NCI-H187 (cell line): Measurements from ENCODE around the gene ADAMTS15.
"Not testable (repeated sequence)": the region's sequence is repeated elsewhere in the genome, so short reads cannot be mapped to it uniquely, and the experiment has no call there.

Experiments used
- DNase-seq, 2 experiments: peaks; one replicate each; lab custom pipeline; 2025; lab: John Stamatoyannopoulos, UW

ADAMTS15 gene

DNA sequence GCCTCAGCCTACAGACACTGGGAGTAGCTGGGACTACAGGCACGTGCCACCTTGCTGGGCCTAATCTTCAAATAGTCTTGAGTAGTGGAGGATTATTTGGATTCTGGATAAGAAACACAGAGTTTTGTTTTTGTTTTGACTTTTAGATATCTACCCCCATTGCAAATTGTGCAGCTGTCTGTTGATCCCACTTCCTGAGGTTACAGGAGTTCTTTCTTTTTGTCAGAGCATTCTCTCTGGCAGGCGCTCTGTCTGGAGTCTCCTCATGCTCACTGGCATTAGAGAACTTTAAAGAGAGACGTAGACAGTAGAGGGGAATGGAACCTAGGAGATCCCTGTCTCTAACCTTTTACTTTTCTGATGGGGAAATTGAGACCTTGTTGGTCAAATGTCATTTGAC lies 12.3 kb upstream of the ADAMTS15 start:
- no peak for DNase-seq

GRCh38 chr11:130437848-130438247 lies 10.6 kb upstream of the ADAMTS15 start:
- no peak for DNase-seq

GRCh38 chr11:130438401-130439159 lies 9.9 kb upstream of the ADAMTS15 start:
- DNase-seq = not testable (repeated sequence)

- no peak for DNase-seq
These were observed 9.3 kb upstream of the ADAMTS15 start for GRCh38 chr11:130439160-130439519.

- no peak for DNase-seq
These were observed 8.6 kb upstream of the ADAMTS15 start for GRCh38 chr11:130439876-130440275.

DNA sequence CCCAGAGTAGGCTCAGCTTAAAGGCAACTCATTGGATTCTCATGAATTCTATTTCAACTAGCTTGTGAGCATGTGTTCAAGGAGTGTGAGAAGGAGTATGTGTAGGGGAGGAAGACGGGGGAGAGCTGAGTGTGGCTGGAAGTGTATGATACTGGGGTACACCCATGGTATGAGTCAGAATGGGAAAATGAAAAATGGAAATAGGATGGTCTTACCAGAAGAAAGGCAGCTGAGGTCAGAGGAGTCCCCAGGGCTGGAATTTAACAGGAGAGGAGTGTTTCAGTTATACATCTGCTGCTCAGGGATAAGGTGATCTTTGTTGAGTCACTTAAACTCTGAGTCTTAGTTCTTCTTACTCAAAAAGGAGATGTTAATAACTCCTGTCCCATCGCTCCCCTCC lies 6.7 kb upstream of the ADAMTS15 start:
- DNase-seq = no peak

- DNase-seq = no peak
These were observed 5.7 kb upstream of the ADAMTS15 start for GRCh38 chr11:130442737-130443136.

- no peak for DNase-seq
These were observed 2.7 kb upstream of the ADAMTS15 start for GRCh38 chr11:130445788-130446187.

DNA sequence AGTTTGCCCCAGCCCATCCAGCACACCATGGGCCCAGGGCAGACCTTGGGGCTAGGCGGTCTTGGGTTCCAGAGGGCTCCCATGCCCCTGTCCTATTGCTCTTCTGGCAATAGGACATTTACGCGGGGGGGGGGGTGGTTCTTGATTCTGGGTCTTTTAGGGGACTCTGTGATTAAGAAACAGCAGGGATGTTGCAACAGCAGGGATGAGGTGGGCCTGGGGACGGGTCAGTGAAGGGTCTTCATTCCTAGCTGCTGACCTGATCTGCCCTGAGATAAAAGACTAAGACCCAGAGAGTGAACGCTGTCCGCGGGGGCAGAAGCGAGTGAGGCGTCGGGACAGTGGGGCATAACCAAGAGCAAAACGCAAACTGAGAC lies 418 bp upstream of the ADAMTS15 start:
- DNase-seq = no peak

DNA sequence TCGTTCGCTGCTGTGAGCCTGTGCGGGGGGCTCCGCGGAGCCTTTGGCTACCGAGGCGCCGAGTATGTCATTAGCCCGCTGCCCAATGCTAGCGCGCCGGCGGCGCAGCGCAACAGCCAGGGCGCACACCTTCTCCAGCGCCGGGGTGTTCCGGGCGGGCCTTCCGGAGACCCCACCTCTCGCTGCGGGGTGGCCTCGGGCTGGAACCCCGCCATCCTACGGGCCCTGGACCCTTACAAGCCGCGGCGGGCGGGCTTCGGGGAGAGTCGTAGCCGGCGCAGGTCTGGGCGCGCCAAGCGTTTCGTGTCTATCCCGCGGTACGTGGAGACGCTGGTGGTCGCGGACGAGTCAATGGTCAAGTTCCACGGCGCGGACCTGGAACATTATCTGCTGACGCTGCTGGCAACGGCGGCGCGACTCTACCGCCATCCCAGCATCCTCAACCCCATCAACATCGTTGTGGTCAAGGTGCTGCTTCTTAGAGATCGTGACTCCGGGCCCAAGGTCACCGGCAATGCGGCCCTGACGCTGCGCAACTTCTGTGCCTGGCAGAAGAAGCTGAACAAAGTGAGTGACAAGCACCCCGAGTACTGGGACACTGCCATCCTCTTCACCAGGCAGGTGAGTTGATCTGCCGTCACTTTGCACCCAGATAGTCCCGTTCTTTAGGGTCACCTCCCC lies 1.0 kb downstream of the ADAMTS15 start:
- no peak for DNase-seq

DNA sequence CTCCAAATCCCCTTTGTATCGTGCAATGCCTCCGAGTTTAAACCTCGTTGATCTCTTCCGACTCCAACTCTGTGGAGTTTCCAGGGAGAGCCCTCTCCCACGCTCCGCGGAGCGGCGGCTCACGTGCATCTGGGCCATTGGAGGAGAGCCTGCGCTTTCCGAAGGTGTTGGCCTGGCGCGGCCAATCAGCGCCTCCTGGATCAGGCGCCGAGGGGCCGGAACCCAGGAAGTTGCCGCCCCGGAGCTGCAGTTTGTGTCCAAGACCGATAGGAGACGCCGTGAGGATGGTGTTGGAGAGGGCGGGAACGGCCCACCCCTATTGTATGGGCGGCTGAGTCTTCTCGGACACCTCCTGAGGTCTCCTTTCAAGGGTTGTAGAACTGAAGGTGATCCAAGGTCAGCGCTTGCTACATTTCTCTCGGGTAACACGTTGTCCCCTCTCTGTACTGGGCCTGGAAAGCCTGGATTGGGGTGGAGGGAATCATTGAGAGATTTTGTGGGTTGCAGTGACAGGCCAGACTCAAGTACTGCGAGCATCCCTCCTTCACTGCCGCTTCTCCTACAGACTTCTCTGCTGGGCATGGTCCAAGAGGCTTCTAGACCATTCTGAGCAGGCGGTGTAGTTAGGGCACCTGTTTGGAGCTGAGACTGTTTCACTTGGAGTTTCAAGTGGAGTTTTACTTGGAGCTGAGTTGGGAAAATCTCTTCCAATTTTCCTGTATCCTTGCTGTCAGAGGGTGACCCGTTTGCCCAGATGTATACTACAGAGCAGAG lies 1.7 kb downstream of the ADAMTS15 start:
- no peak for DNase-seq

DNA sequence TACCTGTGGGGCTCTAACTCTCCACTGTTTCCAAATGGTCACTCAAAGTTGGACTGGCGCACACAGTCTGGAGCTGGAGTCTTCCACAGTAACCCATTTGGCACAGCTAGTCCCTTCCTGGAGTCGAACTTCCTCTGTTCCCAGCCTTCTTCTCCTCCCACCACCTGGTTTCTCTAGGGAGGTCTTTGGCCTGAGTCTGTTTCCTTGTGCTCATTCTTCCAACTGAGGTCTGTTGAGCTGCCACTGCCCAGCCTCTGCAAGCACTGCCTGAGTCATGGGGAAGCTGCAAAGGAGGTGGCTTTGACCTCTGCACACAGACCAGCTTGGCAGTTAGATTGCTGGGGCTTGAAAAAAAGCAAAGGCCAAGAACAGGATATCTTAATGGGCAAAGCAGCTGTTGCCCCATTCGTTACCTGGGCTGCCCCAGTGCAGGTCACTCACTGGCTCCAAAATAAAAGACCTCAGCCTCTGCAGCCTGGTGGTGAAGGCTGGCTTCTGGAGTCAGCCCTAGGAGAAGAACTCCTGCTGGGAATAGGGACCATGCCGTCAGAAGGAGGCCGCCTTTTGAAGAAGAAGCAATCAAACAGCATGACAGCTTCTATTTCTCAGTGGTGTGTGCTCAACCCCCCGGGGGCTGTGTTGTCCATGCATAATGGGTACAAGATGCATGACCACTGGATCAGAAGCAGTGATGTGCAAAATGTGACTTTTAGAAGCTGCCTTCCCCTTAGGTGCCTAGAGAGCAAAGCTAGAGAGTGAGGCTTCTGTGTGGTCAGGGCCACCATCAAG lies 3.0 kb downstream of the ADAMTS15 start:
- no peak for DNase-seq

- no peak for DNase-seq
These were observed 3.7 kb downstream of the ADAMTS15 start for GRCh38 chr11:130452176-130452575.

DNA sequence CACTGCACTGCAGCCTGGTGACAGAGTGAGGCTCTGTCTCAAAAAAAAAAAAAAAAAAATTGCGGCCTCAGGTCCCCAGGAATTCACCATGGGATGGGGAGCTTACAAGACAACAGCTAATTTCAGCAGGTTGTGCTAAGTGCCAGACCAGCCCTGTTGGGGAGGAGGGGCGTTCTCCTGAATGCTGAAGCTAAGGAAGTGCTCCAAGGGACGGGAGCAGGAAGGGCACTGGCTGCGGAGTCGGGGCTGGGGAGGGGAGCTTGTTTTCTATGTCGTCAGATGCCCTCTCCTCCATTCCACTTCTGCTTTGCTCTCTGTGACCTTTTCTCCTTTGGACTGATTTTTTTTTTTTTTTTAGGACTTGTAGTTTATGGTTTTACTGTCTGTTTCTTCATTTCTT lies 4.5 kb downstream of the ADAMTS15 start:
- DNase-seq = no peak

DNA sequence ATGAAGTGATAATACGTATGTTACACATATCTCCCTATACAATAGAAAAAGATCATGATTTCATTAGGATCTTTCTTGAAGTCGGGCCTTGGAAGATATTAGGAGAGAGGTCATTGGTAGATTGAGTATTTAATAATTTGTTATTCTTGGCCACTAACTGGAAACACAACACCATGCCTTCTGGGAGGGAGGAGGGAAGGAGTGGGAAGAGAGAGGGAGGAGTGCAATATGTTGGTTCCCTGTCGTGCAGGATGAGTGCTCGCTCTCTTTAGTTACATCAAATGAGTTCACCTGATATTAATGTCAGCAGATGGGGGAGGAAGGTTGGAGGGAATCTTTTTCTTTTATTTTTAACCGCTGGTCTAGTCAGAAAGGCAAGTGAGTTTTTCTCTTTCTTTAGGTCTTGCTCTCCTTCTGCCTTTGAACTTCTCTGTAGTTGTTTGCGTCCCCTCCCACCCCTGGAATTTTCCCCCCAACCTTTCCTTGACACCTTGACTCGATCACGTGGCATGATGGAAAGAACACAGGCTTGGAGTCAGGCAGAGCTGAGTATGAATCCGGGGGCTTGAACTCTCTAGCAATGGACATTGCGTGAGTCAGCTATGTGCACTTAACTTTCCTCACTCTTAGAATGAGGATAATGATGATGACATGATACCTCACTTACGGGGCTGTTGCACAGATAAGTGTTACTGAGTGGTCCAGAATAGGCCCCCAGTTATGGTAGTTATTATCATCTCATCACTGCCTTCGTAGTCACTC lies 6.2 kb downstream of the ADAMTS15 start:
- DNase-seq = no peak

DNA sequence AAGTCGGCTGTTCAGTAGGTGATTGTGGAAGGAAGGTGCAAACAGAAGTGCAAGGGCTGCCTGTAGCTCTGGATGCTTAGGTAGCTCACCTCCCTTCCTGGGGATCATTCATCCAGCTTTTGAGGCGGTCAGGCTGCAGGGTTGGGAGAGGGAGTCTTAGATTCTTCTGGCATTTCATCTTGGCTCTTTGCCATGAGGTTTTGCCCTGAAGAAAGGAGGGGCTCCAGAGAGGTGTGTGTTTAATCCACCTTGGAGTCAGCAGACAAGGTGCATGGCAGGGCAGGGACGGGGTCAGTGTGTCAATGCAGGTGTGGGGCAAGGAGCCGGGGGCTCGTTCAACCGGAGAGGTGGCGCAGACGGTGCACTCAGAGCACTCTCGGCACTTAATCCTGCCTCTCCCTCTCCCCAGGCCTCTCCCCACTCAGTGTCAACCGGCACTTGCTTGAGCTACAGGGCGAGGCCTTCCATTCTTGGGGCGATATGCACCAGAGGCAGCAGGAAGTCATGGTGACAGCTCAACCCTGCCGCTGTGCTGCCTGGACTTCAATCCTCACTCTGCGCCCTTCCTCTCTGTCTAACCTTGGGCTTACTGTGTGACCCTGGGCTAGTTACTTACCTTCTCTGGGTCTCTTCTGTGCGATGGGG lies 7.2 kb downstream of the ADAMTS15 start:
- no peak for DNase-seq

- DNase-seq = no peak
These were observed 7.8 kb downstream of the ADAMTS15 start for GRCh38 chr11:130456286-130456685.

DNA sequence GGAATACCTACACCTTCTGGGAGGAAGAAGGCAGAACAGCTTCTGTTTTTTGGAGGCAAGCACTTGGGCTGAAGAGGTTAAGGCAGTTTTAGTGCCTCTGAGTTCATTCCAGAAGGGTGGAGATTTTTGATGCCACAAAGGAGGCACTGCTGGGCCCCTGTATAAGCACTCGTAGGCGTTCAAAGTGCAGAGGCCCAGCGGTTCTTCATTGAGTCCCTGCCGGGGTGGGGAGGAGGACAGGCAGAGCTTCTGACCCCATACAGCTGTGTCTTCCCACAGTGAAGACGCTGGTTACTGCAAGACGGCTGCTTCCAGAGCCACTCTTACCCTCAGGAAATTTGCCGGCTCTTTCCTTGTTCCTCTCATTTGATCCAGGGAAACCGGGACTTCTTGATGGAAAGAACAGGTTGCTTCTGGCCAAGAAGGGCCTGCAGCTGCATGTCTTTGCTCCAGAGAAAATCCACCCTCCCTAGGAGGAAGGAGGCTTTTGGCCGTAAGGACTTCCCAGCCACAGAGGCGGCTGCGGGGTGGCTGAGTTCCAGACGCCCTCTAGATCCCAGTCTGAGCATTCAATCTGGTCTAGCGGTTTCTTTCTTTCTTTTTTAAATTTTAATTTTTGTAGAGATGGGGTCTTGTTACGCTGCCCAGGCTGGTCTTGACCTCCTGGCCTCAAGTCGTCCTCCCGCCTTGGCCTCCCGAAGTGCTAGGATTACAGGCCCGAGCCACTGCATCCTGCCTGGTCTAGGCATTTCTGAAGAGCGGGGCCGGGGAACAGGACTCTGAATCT lies 9.4 kb downstream of the ADAMTS15 start:
- no peak for DNase-seq

DNA sequence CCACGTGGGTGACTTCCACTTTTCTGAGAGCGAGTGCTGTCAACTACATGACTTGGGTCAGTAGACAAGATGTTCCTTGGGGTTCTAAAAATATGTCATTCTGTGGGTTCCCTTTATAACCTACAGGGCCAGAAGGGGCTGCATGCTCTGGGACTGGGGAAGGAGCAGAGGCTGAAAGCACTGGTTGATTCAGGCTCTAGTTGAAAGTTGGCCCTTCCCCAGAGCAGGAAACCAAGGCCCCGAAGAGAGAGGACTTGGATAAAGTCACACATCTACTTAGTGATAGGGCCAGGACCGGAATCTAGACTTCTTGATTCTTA lies 9.9 kb downstream of the ADAMTS15 start:
- no peak for DNase-seq

DNA sequence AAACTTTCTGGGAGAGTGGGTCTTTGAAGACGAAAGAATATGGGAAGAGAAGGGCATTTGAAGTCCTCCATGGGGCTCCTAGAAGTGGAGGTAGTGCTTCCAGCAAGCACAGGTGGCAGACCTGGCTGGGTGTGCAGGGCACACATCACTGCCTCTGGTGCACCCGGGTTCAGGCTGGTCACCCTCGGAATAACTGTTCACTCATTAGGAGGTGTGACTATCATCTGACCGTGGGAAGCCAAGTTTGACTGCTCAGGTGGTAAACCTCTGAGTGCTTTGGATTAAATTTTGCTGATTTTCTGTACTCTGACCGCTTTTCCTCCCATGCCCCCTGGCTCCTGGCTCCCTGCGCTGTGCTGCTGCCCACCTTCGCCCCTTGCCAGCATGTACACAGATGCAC lies 11.1 kb downstream of the ADAMTS15 start:
- no peak for DNase-seq
